Measurements from ENCODE around the gene BPIFB4. TPM values are rescaled to one million over a fixed set of nuclear protein-coding genes. Genes with fewer than 3 reads are reported as not detected.

The BPIFB4 gene
- total RNA-seq, 3 donors from 2014 or later: not detected

DNA sequence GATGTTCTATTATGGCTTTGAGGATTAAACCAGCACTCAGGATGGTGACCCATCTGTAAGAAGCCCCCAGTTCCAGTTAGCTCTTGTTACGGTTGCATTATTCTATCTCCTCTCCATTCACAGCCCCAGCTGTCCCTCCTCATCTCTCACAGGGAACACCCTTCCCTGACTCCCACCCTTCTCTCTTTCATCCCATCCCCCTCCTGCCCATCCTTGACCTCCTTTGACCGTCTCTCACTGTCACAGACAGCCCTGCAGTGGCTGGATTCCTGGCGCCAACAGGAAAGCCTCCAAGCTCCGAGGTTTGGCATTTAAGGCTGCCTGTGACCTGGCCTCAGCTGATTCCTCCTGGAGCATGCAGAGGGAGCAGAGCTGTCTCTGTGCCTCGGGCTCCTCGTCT, 4.2 kb upstream of the BPIFB4 start:
- H3K9me3 ChIP-seq: no peaks in the 10 kb centered on the region
- DNase-seq (ENCODE audit: low spot score in 2 of 2): no peak
- intact Hi-C loops (cut with DNase I; ENCODE audit: low total_unique reads): loop anchor here (10.0 kb wide), 1 partner anchor 160 kb away; no protein-coding TSS in a partner anchor
- TF ChIP-seq POLR2A (IDR thresholded peaks at IDR 0.05): no peak
- TF ChIP-seq, protein P1, sequence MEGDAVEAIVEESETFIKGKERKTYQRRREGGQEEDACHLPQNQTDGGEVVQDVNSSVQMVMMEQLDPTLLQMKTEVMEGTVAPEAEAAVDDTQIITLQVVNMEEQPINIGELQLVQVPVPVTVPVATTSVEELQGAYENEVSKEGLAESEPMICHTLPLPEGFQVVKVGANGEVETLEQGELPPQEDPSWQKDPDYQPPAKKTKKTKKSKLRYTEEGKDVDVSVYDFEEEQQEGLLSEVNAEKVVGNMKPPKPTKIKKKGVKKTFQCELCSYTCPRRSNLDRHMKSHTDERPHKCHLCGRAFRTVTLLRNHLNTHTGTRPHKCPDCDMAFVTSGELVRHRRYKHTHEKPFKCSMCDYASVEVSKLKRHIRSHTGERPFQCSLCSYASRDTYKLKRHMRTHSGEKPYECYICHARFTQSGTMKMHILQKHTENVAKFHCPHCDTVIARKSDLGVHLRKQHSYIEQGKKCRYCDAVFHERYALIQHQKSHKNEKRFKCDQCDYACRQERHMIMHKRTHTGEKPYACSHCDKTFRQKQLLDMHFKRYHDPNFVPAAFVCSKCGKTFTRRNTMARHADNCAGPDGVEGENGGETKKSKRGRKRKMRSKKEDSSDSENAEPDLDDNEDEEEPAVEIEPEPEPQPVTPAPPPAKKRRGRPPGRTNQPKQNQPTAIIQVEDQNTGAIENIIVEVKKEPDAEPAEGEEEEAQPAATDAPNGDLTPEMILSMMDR (IDR thresholded peaks at IDR 0.05): no peak
- TF ChIP-seq POLR2AphosphoS5 (IDR thresholded peaks at IDR 0.05): no peak
- peaks cover 0 to 16% of the 10 kb centered on the region in 2 donors for H3K27me3 ChIP-seq
- no peaks in the 10 kb centered on the region for H3K4me1 ChIP-seq
- no peaks in the 10 kb centered on the region for H3K36me3 ChIP-seq
- no peak overlapping the region for H3K27ac ChIP-seq
- no peak overlapping the region for H3K4me3 ChIP-seq

DNA sequence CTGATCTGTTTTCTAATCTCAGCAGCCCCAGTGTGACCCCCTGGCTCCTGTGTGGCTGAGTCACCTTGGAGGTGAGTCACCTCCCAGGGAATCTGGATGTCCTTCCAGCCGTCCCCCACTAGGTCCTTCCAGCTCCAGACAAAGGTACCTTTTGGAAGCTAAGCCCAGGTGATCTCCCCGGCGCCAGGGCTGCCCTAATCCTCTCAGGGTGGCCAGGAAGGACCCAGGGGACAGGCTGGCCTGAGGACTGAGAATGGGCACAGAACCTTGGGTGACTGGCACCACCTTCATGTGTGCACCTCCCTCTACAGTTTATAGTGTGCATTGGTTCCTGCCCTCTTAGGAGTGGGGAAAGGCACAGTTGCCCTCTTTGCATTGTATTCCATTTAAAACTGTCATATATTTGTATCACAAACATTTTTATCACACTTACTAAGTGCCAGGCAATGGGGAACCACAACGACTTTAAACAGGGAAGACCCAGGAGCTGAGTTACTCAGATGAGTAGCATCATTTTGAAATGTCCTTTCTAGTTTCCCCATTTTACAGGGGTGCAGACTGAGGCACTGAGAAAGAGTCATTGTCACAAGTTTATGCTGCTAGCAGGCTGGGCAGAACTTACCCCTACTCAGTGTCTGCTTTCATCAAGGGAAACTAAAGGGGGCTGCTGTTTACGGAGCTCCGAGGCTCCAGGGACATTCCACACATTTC, 2.6 kb upstream of the BPIFB4 start:
- peaks cover 0 to 13% of the 10 kb centered on the region in 2 donors for H3K27me3 ChIP-seq
- DNase-seq (ENCODE audit: low spot score in 2 of 2): no peak
- no peaks in the 10 kb centered on the region for H3K36me3 ChIP-seq
- no peak for TF ChIP-seq POLR2AphosphoS5 (IDR thresholded peaks at IDR 0.05)
- no peak for TF ChIP-seq POLR2A (IDR thresholded peaks at IDR 0.05)
- TF ChIP-seq, protein P1 (IDR thresholded peaks at IDR 0.05): peak in 2 of 3 donors; percentile 17 to 39
- no peak overlapping the region for H3K27ac ChIP-seq
- H3K9me3 ChIP-seq: no peaks in the 10 kb centered on the region
- no peaks in the 10 kb centered on the region for H3K4me1 ChIP-seq
- no peak overlapping the region for H3K4me3 ChIP-seq
- intact Hi-C loops (cut with DNase I; ENCODE audit: low total_unique reads): loop anchor here (10.0 kb wide), 1 partner anchor 162 kb away; no protein-coding TSS in a partner anchor

DNA sequence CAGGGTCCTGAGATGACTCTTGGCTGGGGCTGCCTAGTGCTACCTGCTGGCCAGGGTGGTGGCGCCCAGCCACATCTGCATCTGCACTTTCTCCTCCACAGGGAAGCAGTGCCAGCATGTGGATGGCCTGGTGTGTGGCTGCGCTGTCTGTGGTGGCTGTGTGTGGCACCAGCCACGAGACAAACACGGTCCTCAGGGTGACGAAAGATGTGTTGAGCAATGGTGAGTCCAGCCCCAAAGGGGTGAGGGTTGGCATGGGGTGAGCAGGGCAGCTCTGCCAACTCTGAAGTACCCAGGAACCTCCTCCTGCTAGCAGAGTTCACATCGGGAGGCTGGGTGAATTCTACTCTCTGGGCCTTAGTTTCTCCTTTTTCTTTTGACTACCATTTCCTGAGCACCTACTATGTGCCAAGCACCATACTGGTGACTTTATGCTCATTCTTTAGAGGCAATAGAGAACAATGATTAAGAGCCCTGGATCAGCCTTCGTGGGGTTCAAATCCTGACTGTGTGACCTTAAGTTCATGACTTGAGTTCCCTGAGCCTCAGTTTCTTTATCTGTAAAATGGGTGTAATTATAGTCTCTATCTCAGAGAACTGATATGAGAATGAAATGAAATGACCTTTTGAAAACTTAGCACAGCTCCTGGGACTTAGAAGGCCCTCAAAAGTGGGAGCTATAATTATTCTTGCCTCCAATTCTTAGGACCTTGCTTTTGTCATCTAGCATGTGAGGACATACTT, 2.1 kb downstream of the BPIFB4 start:
- TF ChIP-seq, protein P1 (IDR thresholded peaks at IDR 0.05): no peak
- TF ChIP-seq POLR2AphosphoS5 (IDR thresholded peaks at IDR 0.05) (no peak), POLR2A (IDR thresholded peaks at IDR 0.05) (no peak)
- no peaks in the 10 kb centered on the region for H3K36me3 ChIP-seq
- peaks cover 0 to 4% of the 10 kb centered on the region in 2 donors for H3K27me3 ChIP-seq
- no peaks in the 10 kb centered on the region for H3K9me3 ChIP-seq
- H3K4me1 ChIP-seq: no peaks in the 10 kb centered on the region
- intact Hi-C loops (cut with DNase I; ENCODE audit: low total_unique reads): no loop called here
- DNase-seq (ENCODE audit: low spot score in 2 of 2): no peak
- no peak overlapping the region for H3K4me3 ChIP-seq
- no peak overlapping the region for H3K27ac ChIP-seq

DNA sequence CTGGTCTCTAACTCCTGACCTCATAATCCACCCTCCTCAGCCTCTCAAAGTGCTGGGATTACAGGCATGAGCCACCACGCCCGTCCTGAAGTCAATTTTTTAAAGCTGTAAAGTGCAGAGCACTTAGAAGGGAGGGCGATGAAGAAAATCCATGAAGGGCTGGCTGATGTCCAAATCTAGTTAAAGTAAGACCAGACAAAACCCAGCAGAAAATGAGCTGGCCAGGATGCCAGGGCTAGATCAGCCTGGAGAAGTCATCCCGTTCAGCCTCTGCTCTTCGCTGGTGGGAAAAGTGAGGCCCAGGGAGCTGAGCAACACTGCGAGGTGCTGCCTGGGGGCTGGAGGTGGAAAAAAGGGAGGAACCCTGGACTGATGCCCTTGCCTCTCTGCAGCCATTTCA, 3.1 kb downstream of the BPIFB4 start:
- Histone ChIP-seq H3K4me3 (no peak overlapping the region), H3K27ac (no peak overlapping the region), H3K27me3 (peaks cover 0 to 4% of the 10 kb centered on the region in 2 donors), H3K9me3 (no peaks in the 10 kb centered on the region), H3K36me3 (no peaks in the 10 kb centered on the region), H3K4me1 (no peaks in the 10 kb centered on the region)
- TF ChIP-seq POLR2AphosphoS5 (IDR thresholded peaks at IDR 0.05) (no peak), POLR2A (IDR thresholded peaks at IDR 0.05) (no peak)
- TF ChIP-seq, protein P1 (IDR thresholded peaks at IDR 0.05): no peak
- intact Hi-C loops (cut with DNase I; ENCODE audit: low total_unique reads): no loop called here
- no peak for DNase-seq (ENCODE audit: low spot score in 2 of 2)
